H1 (cell line): ENCODE measurements around the gene HIPK3. TPM values are rescaled to one million over a fixed set of nuclear protein-coding genes. Genes with fewer than 3 reads are reported as not detected.
A peak's percentile ranks its signal among the peaks of the same experiment; 100 is the strongest.

Source experiments
- CTCF ChIA-PET: fragments of 300-600 bp; sonication (Branson Sonifier 250); formaldehyde crosslinking; loops from one replicate; lab custom pipeline; 2021; ENCODE audit not compliant: partially characterized antibody; lab: Charles Lee
- POLR2A ChIA-PET: fragments of 300-600 bp; sonication (Branson Sonifier 250); formaldehyde crosslinking; loops from one replicate; lab custom pipeline; 2021; ENCODE audit warnings: inconsistent platforms; ENCODE audit not compliant: partially characterized antibody; lab: Charles Lee
- DNase-seq, 2 experiments: peaks; one replicate each; pipeline versions ENCODE4 v3.0.0 to v3.0.0-alpha.2; 2010 to 2022; ENCODE audit warnings: low spot score in 2 of 2, low read depth in 1 of 2, mixed read lengths in 1 of 2
- FAIRE-seq: peaks from 2 replicates; lab custom pipeline; 2011; peaks lifted over from hg19 to GRCh38; lab: Jason Lieb, UNC
- H2AFZ ChIP-seq: 2 replicates; pipeline ENCODE4 v1.8.1; 2012; ENCODE audit warnings: low read length, inconsistent platforms
- H2AK5ac ChIP-seq: 2 replicates; pipeline ENCODE4 v1.6.1; 2013; ENCODE audit warnings: low read depth, low read length
- H2BK120ac ChIP-seq: replicated peaks from 2 replicates; pipeline ENCODE3; 2013; ENCODE audit warnings: low read depth, low read length, inconsistent platforms
- H2BK12ac ChIP-seq: 2 replicates; pipeline ENCODE4 v1.6.1; 2013; ENCODE audit warnings: low read depth, low read length
- H2BK15ac ChIP-seq: 2 replicates; pipeline ENCODE4 v1.6.1; 2013; ENCODE audit warnings: low read length
- H2BK20ac ChIP-seq: 2 replicates; pipeline ENCODE4 v1.6.1; 2013; ENCODE audit warnings: low read length
- H2BK5ac ChIP-seq: 2 replicates; pipeline ENCODE4 v1.6.1; 2013; ENCODE audit warnings: low read depth, low read length
- H3K14ac ChIP-seq: 2 replicates; pipeline ENCODE4 v1.6.1; 2013; ENCODE audit warnings: inconsistent platforms; ENCODE audit not compliant: insufficient read length
- H3K18ac ChIP-seq: 2 replicates; pipeline ENCODE4 v1.6.1; 2013; ENCODE audit warnings: low read length; ENCODE audit errors: extremely low read depth
- H3K23ac ChIP-seq: 2 replicates; pipeline ENCODE4 v1.6.1; 2013; ENCODE audit warnings: inconsistent platforms; ENCODE audit not compliant: insufficient read length
- H3K23me2 ChIP-seq: 2 replicates; pipeline ENCODE4 v1.6.1; 2013; ENCODE audit warnings: low read depth, low read length
- H3K27ac ChIP-seq: 2 replicates; pipeline ENCODE4 v1.6.1; 2011; ENCODE audit warnings: low read depth, low read length, inconsistent platforms
- H3K27me3 ChIP-seq, 4 experiments: replicated peaks in 1 of 4; 1 replicate in 1 of 4; 2 replicates in 3 of 4; pipeline versions ENCODE4 v1.6.1 to v1.8.1; 2011 to 2013; ENCODE audit warnings: low read length in 3 of 4, mild to moderate bottlenecking in 3 of 4, inconsistent platforms in 2 of 4, mixed read lengths in 2 of 4, moderate library complexity in 1 of 4; ENCODE audit not compliant: control insufficient read depth in 3 of 4, insufficient read depth in 3 of 4; ENCODE audit errors: extremely low read depth in 1 of 4
- H3K36me3 ChIP-seq, 4 experiments: 2 replicates each; pipeline versions ENCODE4 v1.6.1 to v1.8.1; 2011 to 2013; ENCODE audit warnings: mild to moderate bottlenecking in 4 of 4, low read length in 3 of 4, moderate library complexity in 2 of 4, control low read depth in 1 of 4, inconsistent platforms in 1 of 4; ENCODE audit not compliant: insufficient read depth in 4 of 4, control insufficient read depth in 2 of 4
- H3K4ac ChIP-seq: replicated peaks from 2 replicates; pipeline ENCODE3; 2013; ENCODE audit warnings: low read length, low read depth, mixed read lengths, inconsistent platforms; ENCODE audit not compliant: insufficient read length
- H3K4me1 ChIP-seq, 4 experiments: replicated peaks in 1 of 4; 1 replicate in 1 of 4; 2 replicates in 3 of 4; pipeline versions ENCODE4 v1.6.1 to v1.8.1; 2011 to 2013; ENCODE audit warnings: low read length in 3 of 4, inconsistent platforms in 2 of 4, mixed read lengths in 1 of 4; ENCODE audit not compliant: insufficient read depth in 4 of 4, control insufficient read depth in 3 of 4
- H3K4me2 ChIP-seq, 2 experiments: 2 replicates each; pipeline versions ENCODE4 v1.6.1 to v1.8.1; 2011 to 2013; ENCODE audit warnings: low read depth in 2 of 2, low read length in 2 of 2, control low read depth in 1 of 2, inconsistent platforms in 1 of 2, mild to moderate bottlenecking in 1 of 2; ENCODE audit not compliant: insufficient read depth in 1 of 2
- H3K4me3 ChIP-seq, 4 experiments: fragments of 200-600, 300-600 bp in 1 of 4; sonication (generic), shearing (Covaris generic), sonication (Bioruptor Twin) in 1 of 4; 2 replicates each; pipeline versions ENCODE4 v1.5.1 to v1.8.1; 2011 to 2016; ENCODE audit warnings: low read length in 4 of 4, low read depth in 3 of 4, control low read depth in 2 of 4, inconsistent platforms in 2 of 4, mild to moderate bottlenecking in 2 of 4, mixed read lengths in 1 of 4, moderate library complexity in 1 of 4; ENCODE audit not compliant: insufficient read depth in 2 of 4; ENCODE audit errors: extremely low read depth in 1 of 4
- H3K56ac ChIP-seq: replicated peaks from 2 replicates; pipeline ENCODE3; 2013; ENCODE audit warnings: low read depth, mild to moderate bottlenecking, mixed read lengths, low read length, inconsistent platforms; ENCODE audit not compliant: insufficient read length
- H3K79me1 ChIP-seq: 2 replicates; pipeline ENCODE4 v1.6.1; 2013; ENCODE audit warnings: low read depth, low read length, control low read depth
- H3K79me2 ChIP-seq, 2 experiments: 2 replicates each; pipeline versions ENCODE4 v1.6.1 to v1.8.1; 2012 to 2013; ENCODE audit warnings: low read length in 2 of 2, mild to moderate bottlenecking in 2 of 2, inconsistent platforms in 1 of 2; ENCODE audit not compliant: insufficient read depth in 2 of 2, control insufficient read depth in 1 of 2
- H3K9ac ChIP-seq, 4 experiments: replicated peaks in 1 of 4; 1 replicate in 1 of 4; 2 replicates in 3 of 4; pipeline versions ENCODE4 v1.6.1 to v1.8.1; 2011 to 2013; ENCODE audit warnings: low read depth in 3 of 4, low read length in 3 of 4, control low read depth in 2 of 4, mild to moderate bottlenecking in 2 of 4, moderate library complexity in 2 of 4, inconsistent platforms in 1 of 4; ENCODE audit errors: extremely low read depth in 1 of 4
- H3K9me3 ChIP-seq, 2 experiments: 2 replicates each; pipeline versions ENCODE4 v1.6.1 to v1.8.1; 2012 to 2013; ENCODE audit warnings: mild to moderate bottlenecking in 2 of 2, moderate library complexity in 2 of 2, control low read depth in 1 of 2, inconsistent platforms in 1 of 2, low read depth in 1 of 2, low read length in 1 of 2, mixed read lengths in 1 of 2; ENCODE audit not compliant: insufficient read depth in 2 of 2
- H4K20me1 ChIP-seq, 2 experiments: replicated peaks in 1 of 2; 2 replicates each; pipeline versions ENCODE3 to v1.8.1; 2011 to 2013; ENCODE audit warnings: inconsistent platforms in 2 of 2, low read length in 2 of 2, mild to moderate bottlenecking in 1 of 2; ENCODE audit not compliant: insufficient read depth in 2 of 2, control insufficient read depth in 1 of 2
- H4K5ac ChIP-seq: 2 replicates; pipeline ENCODE4 v1.6.1; 2013; ENCODE audit warnings: low read length, low read depth, mixed read lengths, inconsistent platforms; ENCODE audit not compliant: insufficient read length
- H4K8ac ChIP-seq: 2 replicates; pipeline ENCODE4 v1.8.0; 2013; ENCODE audit warnings: mild to moderate bottlenecking, moderate library complexity, low read length, inconsistent platforms; ENCODE audit not compliant: insufficient read depth; ENCODE audit errors: extremely low read depth
- H4K91ac ChIP-seq: replicated peaks from 2 replicates; pipeline ENCODE3; 2013; ENCODE audit warnings: low read length, mixed read lengths, inconsistent platforms; ENCODE audit not compliant: insufficient read length
- KDM1A ChIP-seq: fragments of 200-600, 300-600 bp; sonication (generic); IDR thresholded peaks from 2 replicates; pipeline ENCODE4 v1.7.1; 2016; ENCODE audit warnings: mild to moderate bottlenecking, low read length, borderline replicate concordance
- SIRT6 ChIP-seq: IDR thresholded peaks from one replicate; pipeline ENCODE4 v1.7.1; 2012; ENCODE audit warnings: low read length, inconsistent platforms
- WGBS, 2 experiments: shearing (Covaris generic) in 1 of 2; methylation state at CpG; one replicate each; pipeline versions ENCODE4 v1.1.6 to v1.1.7; 2013 to 2015; ENCODE audit warnings: low lambda C conversion rate in 2 of 2, mixed read lengths in 2 of 2, inconsistent platforms in 1 of 2, low coverage in 1 of 2, missing lambda C conversion rate in 1 of 2; ENCODE audit not compliant: insufficient replicate concordance in 2 of 2, insufficient coverage in 1 of 2, insufficient read length in 1 of 2; ENCODE audit errors: extremely low coverage in 1 of 2, missing lambda C conversion rate in 1 of 2; 5-methylcytosine and 5-hydroxymethylcytosine counted together
- polyA plus RNA-seq, 7 experiments: library from polyadenylated mRNA; depleted of rRNA in 3 of 7; stranded (reverse) in 5 of 7; unstranded in 2 of 7; fragments of >200 nt in 5 of 7; fragments of 200-250 nt in 2 of 7; gene quantifications; 1 replicate in 5 of 7; 2 replicates in 1 of 7; 4 replicates in 1 of 7; pipeline versions ENCODE4 v1.2.1 to v1.2.3, GENCODE V29; 2011 to 2013; ENCODE audit warnings: missing spikeins in 2 of 7, mixed read lengths in 2 of 7
- total RNA-seq: library from RNA; stranded (reverse); fragmentation: NEBNext Ultra II Directional; extraction: Animal tissue kit (Norgen Biotek cat#: 25700); gene quantifications from 2 replicates; pipeline ENCODE4 v1.2.1, GENCODE V29; 2021

HIPK3 gene
- total and polyA plus RNA-seq, 2 of the 8 experiments (the other 6 are each of a cell fraction or from before 2014, with no cell fraction given), result 5.0 to 22.3 TPM

DNA sequence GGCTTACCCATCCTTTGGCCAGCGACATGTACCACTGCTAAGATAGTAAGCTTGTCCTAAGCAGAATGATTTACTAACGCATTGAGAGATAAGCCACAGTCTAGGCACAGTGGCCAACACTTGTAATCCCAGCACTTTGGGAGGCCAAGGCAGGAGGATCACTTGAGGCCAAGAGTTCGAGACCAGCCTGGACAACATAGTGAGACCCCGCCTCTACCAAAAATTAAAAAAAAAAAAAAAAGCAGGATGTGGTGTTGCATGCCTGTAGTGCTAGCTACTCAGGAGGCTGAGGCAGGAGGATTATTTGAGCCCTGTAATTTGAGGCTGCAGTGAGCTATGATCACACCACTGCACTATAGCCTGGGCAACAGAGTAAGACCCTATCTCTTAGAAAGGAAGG lies 93.1 kb downstream of the HIPK3 start:
- H3K9me3 ChIP-seq, result no peaks in the 10 kb centered on the region
- no peak overlapping the region for H3K14ac ChIP-seq
- H2BK5ac ChIP-seq, result no peak overlapping the region
- no peaks in the 10 kb centered on the region for H3K79me2 ChIP-seq
- no peaks in the 10 kb centered on the region for H3K23me2 ChIP-seq
- no peak overlapping the region for H2AFZ ChIP-seq
- H3K79me1 ChIP-seq, result no peaks in the 10 kb centered on the region
- H2BK20ac ChIP-seq, result no peak overlapping the region
- no peaks in the 10 kb centered on the region for H3K4me1 ChIP-seq
- H3K9ac ChIP-seq, result no peak overlapping the region
- 93% methylated on average over 3 of the region's 4 CpGs; no CpG with 5 or more reads in 1 of the 2 experiments for WGBS, 2 experiments
- H3K4me3 ChIP-seq, result no peak overlapping the region
- no peak overlapping the region for H3K18ac ChIP-seq
- H3K27me3 ChIP-seq, result no peaks in the 10 kb centered on the region
- no peak overlapping the region for H2BK120ac ChIP-seq
- no peak for FAIRE-seq
- H3K4me2 ChIP-seq, result no peak overlapping the region
- TF ChIP-seq KDM1A (0 out of 2 replicates have a peak, but pooled peaks have one; percentile 14), SIRT6 (no peak)
- TF ChIP-seq, all 59 proteins: peak for 1
- Histone ChIP-seq H3K4ac (no peak overlapping the region), H3K56ac (no peak overlapping the region), H4K20me1 (peaks cover 0 to 2% of the 10 kb centered on the region in 2 experiments), H3K36me3 (peaks cover 6 to 42% (median 21%) of the 10 kb centered on the region in 4 experiments; a peak in 7 of 8 replicates), H3K27ac (no peak overlapping the region), H2BK12ac (no peak overlapping the region), H3K23ac (no peak overlapping the region), H4K91ac (no peak overlapping the region), H4K8ac (no peak overlapping the region), H2AK5ac (no peak overlapping the region), H2BK15ac (no peak overlapping the region), H4K5ac (no peak overlapping the region)
- ChIA-PET POLR2A (no interaction called here), CTCF (interaction anchor here (0.6 kb wide), 1 partner anchor 97 kb away, joined by 4 read pairs; no protein-coding TSS in a partner anchor)
- DNase-seq, result no peak
